PC-3 (cell line): ENCODE results near the gene CHPT1. TPM values are rescaled to one million over a fixed set of nuclear protein-coding genes. Genes with fewer than 3 reads are reported as not detected.

ENCODE experiments used
- ATAC-seq: fragments of 200-7000 bp; cut with Tn5 transposase; 2 replicates; pipeline ENCODE4 v1.9.1; 2020; ENCODE audit warnings: mild to moderate bottlenecking, moderate library complexity
- BruUV-seq: library from RNA; stranded (reverse); fragments of 400-500 nt; replicated peaks from 2 replicates; lab custom pipeline; 2021; lab: Mats Ljungman, UMichigan
- CTCF ChIA-PET: fragments of 300-600 bp; sonication (Branson Sonifier 250); formaldehyde crosslinking; loops from one replicate; lab custom pipeline; 2022; ENCODE audit warnings: antibody characterized with exemption; lab: Charles Lee
- POLR2A ChIA-PET: fragments of 300-600 bp; sonication (Branson Sonifier 250); formaldehyde crosslinking; loops from one replicate; lab custom pipeline; 2022; ENCODE audit warnings: antibody characterized with exemption; ENCODE audit not compliant: unreplicated experiment; lab: Charles Lee
- DNase-seq: peaks from one replicate; pipeline ENCODE4 v3.0.0-alpha.2; 2015
- H2AFZ ChIP-seq: fragments of 300-600 bp; sonication (generic); 2 replicates; pipeline ENCODE4 v1.6.0; 2016; ENCODE audit warnings: antibody characterized with exemption, low read length
- H3F3A ChIP-seq: fragments of 300-600 bp; sonication (generic); one replicate; pipeline ENCODE4 v1.6.0; 2017; ENCODE audit warnings: antibody characterized with exemption, low read length, control low read depth, mild to moderate bottlenecking; ENCODE audit not compliant: unreplicated experiment
- H3K27ac ChIP-seq: fragments of 300-600 bp; sonication (generic); 2 replicates; pipeline ENCODE4 v1.5.1; 2016; ENCODE audit warnings: mild to moderate bottlenecking, low read length
- H3K27me3 ChIP-seq: fragments of 300-600 bp; sonication (generic); 2 replicates; pipeline ENCODE4 v1.6.1; 2016; ENCODE audit warnings: low read length, mixed read lengths
- H3K36me3 ChIP-seq: fragments of 300-600 bp; sonication (generic); 2 replicates; pipeline ENCODE4 v1.6.1; 2016; ENCODE audit warnings: low read depth, mixed run types, low read length, mixed read lengths
- H3K4me1 ChIP-seq: fragments of 300-600 bp; sonication (generic); 2 replicates; pipeline ENCODE4 v1.5.1; 2016; ENCODE audit warnings: low read length; ENCODE audit not compliant: insufficient read depth
- H3K4me2 ChIP-seq: fragments of 300-600 bp; sonication (generic); 2 replicates; pipeline ENCODE4 v1.6.0; 2016; ENCODE audit warnings: low read length
- H3K4me3 ChIP-seq: fragments of 300-600 bp; sonication (generic); 2 replicates; pipeline ENCODE4 v1.5.1; 2016; ENCODE audit warnings: mild to moderate bottlenecking, low read length, mixed read lengths
- H3K79me2 ChIP-seq: fragments of 300-600 bp; sonication (generic); 2 replicates; pipeline ENCODE4 v1.6.1; 2017; ENCODE audit warnings: low read length, mixed read lengths
- H3K9ac ChIP-seq: fragments of 300-600 bp; sonication (generic); 2 replicates; pipeline ENCODE4 v1.6.0; 2016; ENCODE audit warnings: mild to moderate bottlenecking, low read length
- H3K9me2 ChIP-seq: fragments of 300-600 bp; sonication (generic); replicated peaks from 2 replicates; pipeline ENCODE4 v1.6.1; 2016; ENCODE audit warnings: mixed run types, low read length, mixed read lengths
- H3K9me3 ChIP-seq: fragments of 300-600 bp; sonication (generic); 2 replicates; pipeline ENCODE4 v1.6.1; 2016; ENCODE audit warnings: low read length, mixed read lengths
- H4K20me1 ChIP-seq: fragments of 300-600 bp; sonication (generic); 2 replicates; pipeline ENCODE4 v1.6.1; 2016; ENCODE audit warnings: low read length, mixed read lengths
- CTCF ChIP-seq: fragments of 300-600 bp; sonication (generic); conservative IDR thresholded peaks from 2 replicates; pipeline ENCODE4 v1.5.1; 2017; ENCODE audit warnings: antibody characterized with exemption, low read depth, mild to moderate bottlenecking, low read length
- EZH2 ChIP-seq: fragments of 300-600 bp; sonication (generic); IDR thresholded peaks from one replicate; pipeline ENCODE4 v1.6.1; 2017; ENCODE audit warnings: antibody characterized with exemption, mild to moderate bottlenecking, low read length; ENCODE audit not compliant: unreplicated experiment
- EZH2phosphoT487 ChIP-seq: fragments of 300-600 bp; sonication (generic); IDR thresholded peaks from 2 replicates; pipeline ENCODE4 v1.6.1; 2018; ENCODE audit warnings: mild to moderate bottlenecking, antibody characterized with exemption, low read length, borderline replicate concordance
- intact Hi-C: fragments of 100-400 bp; cut with micrococcal nuclease; formaldehyde crosslinking; loops from 2 replicates; pipeline ENCODE4 v1.9.0; 2023
- total RNA-seq: library from RNA; depleted of rRNA; stranded (reverse); fragments of >200 nt; gene quantifications from 2 replicates; pipeline ENCODE4 v1.2.3, GENCODE V29; 2014

Gene CHPT1
- total RNA-seq, 1 experiment from 2014 or later: 55.3 TPM

- TF ChIP-seq EZH2 (no peak), EZH2phosphoT487 (no peak), CTCF (no peak)
- no peaks in the 10 kb centered on the region for H3K9me2 ChIP-seq
- no peaks in the 10 kb centered on the region for H3K79me2 ChIP-seq
- no peaks in the 10 kb centered on the region for H3F3A ChIP-seq
- no peaks in the 10 kb centered on the region for H4K20me1 ChIP-seq
- no peak overlapping the region for H3K4me2 ChIP-seq
- intact Hi-C loops: no loop called here
- no peak overlapping the region for H3K27ac ChIP-seq
- H2AFZ ChIP-seq: no peak overlapping the region
- BruUV-seq: no TSS peak
- ChIA-PET CTCF (no interaction called here), POLR2A (no interaction called here)
- ATAC-seq (no peak), DNase-seq (no peak)
- H3K27me3 ChIP-seq: peaks cover 56% of the 10 kb centered on the region
- H3K9me3 ChIP-seq: no peaks in the 10 kb centered on the region
- no peak overlapping the region for H3K4me3 ChIP-seq
- H3K36me3 ChIP-seq: no peaks in the 10 kb centered on the region
- no peak overlapping the region for H3K9ac ChIP-seq
- H3K4me1 ChIP-seq: no peaks in the 10 kb centered on the region
Measured at GRCh38 chr12:101667591-101667990, 29.8 kb upstream of the CHPT1 start.

DNA sequence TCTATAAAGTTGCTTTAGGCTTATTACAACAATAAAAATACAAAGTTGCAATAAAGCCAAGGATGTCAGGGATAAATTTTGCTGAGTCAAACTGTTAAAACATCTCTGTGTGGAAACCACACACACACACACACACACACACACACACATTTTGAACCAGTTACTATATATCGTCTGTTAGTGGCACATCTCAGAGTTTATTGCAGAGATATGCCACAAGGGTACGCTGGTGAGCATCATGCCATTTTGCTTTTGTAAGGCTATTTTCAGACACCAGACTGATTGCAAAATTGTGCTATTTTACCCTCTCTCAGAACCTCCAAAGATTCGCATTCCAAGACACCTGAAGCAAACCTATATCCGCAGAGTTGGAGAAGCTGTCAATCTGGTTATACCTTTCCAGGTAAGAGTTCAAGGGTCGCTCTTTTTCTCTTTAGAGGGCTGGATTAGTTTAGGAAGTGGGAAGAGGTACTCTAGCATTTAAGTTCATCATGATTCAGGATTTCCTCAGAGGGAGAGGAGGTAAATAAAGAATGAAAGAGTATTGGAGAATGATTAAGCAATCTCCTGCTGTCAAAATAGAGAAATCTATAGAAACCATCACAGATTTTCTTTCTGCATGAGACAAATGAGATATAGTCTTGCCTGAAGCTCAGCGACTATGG, 27.3 kb upstream of the CHPT1 start:
- no peak overlapping the region for H2AFZ ChIP-seq
- POLR2A ChIA-PET: no interaction called here

More for the DNA sequence above, 27.3 kb upstream of the CHPT1 start:
- H3K27ac ChIP-seq: no peak overlapping the region
- CTCF ChIA-PET: no interaction called here
- no peaks in the 10 kb centered on the region for H4K20me1 ChIP-seq
- intact Hi-C loops: loop anchor here (1.0 kb wide), 2 partner anchors 89 to 256 kb away; no protein-coding TSS in a partner anchor
- no TSS peak for BruUV-seq
- DNase-seq (peak; percentile 54), ATAC-seq (peak; percentile 45; the same call in 1 of the 2 replicates)
- H3K36me3 ChIP-seq: no peaks in the 10 kb centered on the region
- H3K9me3 ChIP-seq: no peaks in the 10 kb centered on the region
- peak; percentile 64 for TF ChIP-seq CTCF
- TF ChIP-seq EZH2: no peak
- TF ChIP-seq EZH2phosphoT487: no peak
- no peaks in the 10 kb centered on the region for H3K9me2 ChIP-seq
- H3K27me3 ChIP-seq: peaks cover 37% of the 10 kb centered on the region
- H3K79me2 ChIP-seq: no peaks in the 10 kb centered on the region
- H3K4me2 ChIP-seq: no peak overlapping the region
- no peaks in the 10 kb centered on the region for H3F3A ChIP-seq
- no peak overlapping the region for H3K9ac ChIP-seq
- H3K4me3 ChIP-seq: no peak overlapping the region
- no peaks in the 10 kb centered on the region for H3K4me1 ChIP-seq
